ENCODE measurements around the gene TMEM9B. TPM values are rescaled to one million over a fixed set of nuclear protein-coding genes. Genes with fewer than 3 reads are reported as not detected.

Gene TMEM9B
- polyA plus RNA-seq, 2 of the 4 experiments (the other 2 are of a cell fraction): 35.1 to 47.3 TPM

DNA sequence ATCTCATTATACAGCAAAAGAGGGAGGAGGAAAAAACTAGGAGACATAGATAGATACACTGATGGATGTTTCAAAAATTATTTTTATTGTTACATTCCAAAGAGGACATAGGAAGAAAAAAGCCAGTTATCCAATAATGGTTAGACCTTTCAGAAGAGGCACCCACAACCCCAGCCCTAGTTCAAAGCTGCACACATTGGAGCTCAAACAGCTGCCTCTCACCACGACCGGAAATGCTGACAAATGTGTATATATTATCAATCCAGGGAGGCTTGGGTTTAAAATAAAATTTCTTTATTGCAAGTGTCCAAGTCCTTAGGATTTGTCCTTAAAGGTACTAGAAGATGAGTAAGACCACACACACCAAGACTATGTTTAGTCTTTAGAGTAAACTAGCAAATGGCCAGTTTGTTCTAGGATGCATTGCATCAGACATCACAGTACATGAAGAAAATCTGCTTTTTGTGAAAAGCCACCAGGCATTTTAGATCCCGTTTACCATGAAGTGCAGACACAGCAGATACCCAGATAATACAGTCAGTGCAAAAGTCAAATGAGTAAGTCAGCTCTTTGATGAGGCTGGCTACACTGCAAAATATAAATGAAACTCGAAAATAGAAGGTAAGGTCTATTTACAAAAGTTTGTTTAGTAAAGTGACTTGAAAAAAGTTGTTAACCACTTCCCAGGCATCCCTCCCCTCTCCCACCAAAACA is 16.9 kb downstream of the TMEM9B start:
- no peak for FAIRE-seq
- 78% methylated on average over 4 of the region's 4 CpGs for whole genome bisulfite sequencing (ENCODE audit: missing lambda C conversion rate)

GRCh38 chr11:8942518-8943066 is 21.6 kb downstream of the TMEM9B start, which contains the start of gene ASCL3:
TSS of gene ASCL3 (minus strand) at chr11:8943016. CDS start at chr11:8938161, 4,855 bp downstream.
- Histone ChIP-seq H3K4me3 (no peak within 1 kb of the TSS), H3K4me1 (no peaks in the 10 kb centered on the region), H3K27ac (no peak within 1 kb of the TSS), H3K4me2 (no peak within 1 kb of the TSS), H3K9me3 (no peaks in the 10 kb centered on the region)
- FAIRE-seq: no peak
- ChIA-PET POLR2A (no interaction called here), CTCF (interaction anchor here (0.9 to 1.0 kb wide), 2 partner anchors 17 to 28 kb away, joined by 4 read pairs; no protein-coding TSS in a partner anchor)
- no peak for ATAC-seq
- 66% methylated on average over 5 of the region's 5 CpGs for WGBS (ENCODE audit: missing lambda C conversion rate)
- DNase-seq (ENCODE audit: low read depth in 1 of 2, low spot score in 1 of 2): no peak
- TF ChIP-seq FOXS1 (CRISPR knock-in tag; IDR thresholded peaks at IDR 0.05) (no peak), HEYL (CRISPR knock-in tag; IDR thresholded peaks at IDR 0.05) (no peak), CBX2 (IDR thresholded peaks at IDR 0.05; ENCODE audit: borderline replicate concordance, low read depth) (no peak), RFX5 (IDR thresholded peaks at IDR 0.05) (no peak), HDAC2 (IDR thresholded peaks at IDR 0.05) (no peak), HOXB5 (CRISPR knock-in tag; IDR thresholded peaks at IDR 0.05) (no peak), BHLHE40 (IDR thresholded peaks at IDR 0.05; ENCODE audit: low read depth, low read length) (no peak), RCOR1 (IDR thresholded peaks at IDR 0.05; ENCODE audit: low read depth, low read length) (no peak), RARB (CRISPR knock-in tag; IDR thresholded peaks at IDR 0.05) (no peak), ESRRA (IDR thresholded peaks at IDR 0.05; ENCODE audit: borderline replicate concordance, low read length) (no peak), KDM5A (IDR thresholded peaks at IDR 0.05) (no peak), ZC3H11A (IDR thresholded peaks at IDR 0.05) (no peak), HES2 (IDR thresholded peaks at IDR 0.05) (no peak), NR3C1 (IDR thresholded peaks at IDR 0.05) (no peak)
- TF ChIP-seq, protein P1, sequence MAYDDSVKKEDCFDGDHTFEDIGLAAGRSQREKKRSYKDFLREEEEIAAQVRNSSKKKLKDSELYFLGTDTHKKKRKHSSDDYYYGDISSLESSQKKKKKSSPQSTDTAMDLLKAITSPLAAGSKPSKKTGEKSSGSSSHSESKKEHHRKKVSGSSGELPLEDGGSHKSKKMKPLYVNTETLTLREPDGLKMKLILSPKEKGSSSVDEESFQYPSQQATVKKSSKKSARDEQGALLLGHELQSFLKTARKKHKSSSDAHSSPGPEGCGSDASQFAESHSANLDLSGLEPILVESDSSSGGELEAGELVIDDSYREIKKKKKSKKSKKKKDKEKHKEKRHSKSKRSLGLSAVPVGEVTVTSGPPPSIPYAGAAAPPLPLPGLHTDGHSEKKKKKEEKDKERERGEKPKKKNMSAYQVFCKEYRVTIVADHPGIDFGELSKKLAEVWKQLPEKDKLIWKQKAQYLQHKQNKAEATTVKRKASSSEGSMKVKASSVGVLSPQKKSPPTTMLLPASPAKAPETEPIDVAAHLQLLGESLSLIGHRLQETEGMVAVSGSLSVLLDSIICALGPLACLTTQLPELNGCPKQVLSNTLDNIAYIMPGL (CRISPR knock-in tag; IDR thresholded peaks at IDR 0.05; ENCODE audit: borderline replicate concordance): no peak
- TF ChIP-seq, protein P2, sequence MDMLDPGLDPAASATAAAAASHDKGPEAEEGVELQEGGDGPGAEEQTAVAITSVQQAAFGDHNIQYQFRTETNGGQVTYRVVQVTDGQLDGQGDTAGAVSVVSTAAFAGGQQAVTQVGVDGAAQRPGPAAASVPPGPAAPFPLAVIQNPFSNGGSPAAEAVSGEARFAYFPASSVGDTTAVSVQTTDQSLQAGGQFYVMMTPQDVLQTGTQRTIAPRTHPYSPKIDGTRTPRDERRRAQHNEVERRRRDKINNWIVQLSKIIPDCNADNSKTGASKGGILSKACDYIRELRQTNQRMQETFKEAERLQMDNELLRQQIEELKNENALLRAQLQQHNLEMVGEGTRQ (IDR thresholded peaks at IDR 0.05): no peak
- TF ChIP-seq, protein P3, sequence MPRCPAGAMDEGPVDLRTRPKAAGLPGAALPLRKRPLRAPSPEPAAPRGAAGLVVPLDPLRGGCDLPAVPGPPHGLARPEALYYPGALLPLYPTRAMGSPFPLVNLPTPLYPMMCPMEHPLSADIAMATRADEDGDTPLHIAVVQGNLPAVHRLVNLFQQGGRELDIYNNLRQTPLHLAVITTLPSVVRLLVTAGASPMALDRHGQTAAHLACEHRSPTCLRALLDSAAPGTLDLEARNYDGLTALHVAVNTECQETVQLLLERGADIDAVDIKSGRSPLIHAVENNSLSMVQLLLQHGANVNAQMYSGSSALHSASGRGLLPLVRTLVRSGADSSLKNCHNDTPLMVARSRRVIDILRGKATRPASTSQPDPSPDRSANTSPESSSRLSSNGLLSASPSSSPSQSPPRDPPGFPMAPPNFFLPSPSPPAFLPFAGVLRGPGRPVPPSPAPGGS (IDR thresholded peaks at IDR 0.05): no peak

More for the DNA sequence above, 16.9 kb downstream of the TMEM9B start:
- H3K27ac ChIP-seq: no peak overlapping the region
- POLR2A ChIA-PET: interaction anchor here (0.5 kb wide), 1 partner anchor 363 kb away, joined by 3 read pairs; no protein-coding TSS in a partner anchor
- no peak for TF ChIP-seq HOXB5 (CRISPR knock-in tag; IDR thresholded peaks at IDR 0.05)
- TF ChIP-seq ZNF302 (CRISPR knock-in tag; IDR thresholded peaks at IDR 0.05): no peak
- TF ChIP-seq JUN (IDR thresholded peaks at IDR 0.05): no peak
- no peak for TF ChIP-seq RFX5 (IDR thresholded peaks at IDR 0.05)
- no peak for TF ChIP-seq EP300 (IDR thresholded peaks at IDR 0.05)
- no peak for TF ChIP-seq NR3C1 (IDR thresholded peaks at IDR 0.05)
- TF ChIP-seq POLR2A (IDR thresholded peaks at IDR 0.05; ENCODE audit: low read length): no peak
- no peak for TF ChIP-seq GATA3 (IDR thresholded peaks at IDR 0.05; ENCODE audit: borderline replicate concordance)
- TF ChIP-seq ESRRA (IDR thresholded peaks at IDR 0.05; ENCODE audit: borderline replicate concordance, low read length): no peak
- no peak for TF ChIP-seq MYC (IDR thresholded peaks at IDR 0.05; ENCODE audit: borderline replicate concordance, low read length)
- TF ChIP-seq SMC3 (IDR thresholded peaks at IDR 0.05): no peak
- TF ChIP-seq ATOH8 (CRISPR knock-in tag; IDR thresholded peaks at IDR 0.05; ENCODE audit: low read depth): no peak
- TF ChIP-seq TFCP2L1 (CRISPR knock-in tag; IDR thresholded peaks at IDR 0.05): no peak
- TF ChIP-seq CBX8 (IDR thresholded peaks at IDR 0.05): no peak
- TF ChIP-seq TP53 (CRISPR knock-in tag; IDR thresholded peaks at IDR 0.05): no peak
- no peak for TF ChIP-seq ZSCAN20 (CRISPR knock-in tag; IDR thresholded peaks at IDR 0.05)
- TF ChIP-seq RNF2 (IDR thresholded peaks at IDR 0.05; ENCODE audit: borderline replicate concordance, low read depth): no peak
- TF ChIP-seq KDM5A (IDR thresholded peaks at IDR 0.05): no peak
- TF ChIP-seq SREBF2 (IDR thresholded peaks at IDR 0.05): no peak
- no peak for TF ChIP-seq MAFK (IDR thresholded peaks at IDR 0.05; ENCODE audit: partially characterized antibody)
- H3K9me3 ChIP-seq: no peaks in the 10 kb centered on the region
- no peaks in the 10 kb centered on the region for H3K4me1 ChIP-seq
- DNase-seq (ENCODE audit: low read depth in 1 of 2, low spot score in 1 of 2): no peak
- H3K4me3 ChIP-seq: no peak overlapping the region
- CTCF ChIA-PET: interaction anchor here (1.6 to 5.2 kb wide), 4 partner anchors 12 to 33 kb away, joined by 4 to 28 read pairs (median 11); no protein-coding TSS in a partner anchor
- no peak for ATAC-seq
- H3K4me2 ChIP-seq: no peak overlapping the region

All from A549 (cell line).